HFFc6 (cell line): ENCODE results near the gene ASB10. TPM values are rescaled to one million over a fixed set of nuclear protein-coding genes. Genes with fewer than 3 reads are reported as not detected.

Experiments
- DNase-seq: peaks from one replicate; pipeline ENCODE4 v3.0.0-alpha.2; 2018
- H3K27ac Mint-ChIP-seq: 2 replicates; pipeline ENCODE4 v1.8.0; 2020; ENCODE audit warnings: mild to moderate bottlenecking, mixed read lengths
- H3K27me3 Mint-ChIP-seq: 2 replicates; pipeline ENCODE4 v1.8.0; 2021; ENCODE audit warnings: mild to moderate bottlenecking, moderate library complexity, mixed read lengths; ENCODE audit not compliant: insufficient read depth
- H3K36me3 Mint-ChIP-seq: 2 replicates; pipeline ENCODE4 v1.8.0; 2021; ENCODE audit warnings: low read depth, mixed read lengths
- H3K4me1 Mint-ChIP-seq: 2 replicates; pipeline ENCODE4 v1.8.0; 2020; ENCODE audit warnings: low read depth, mixed read lengths
- H3K4me3 Mint-ChIP-seq: 2 replicates; pipeline ENCODE4 v1.8.0; 2020; ENCODE audit warnings: mild to moderate bottlenecking, moderate library complexity, mixed read lengths
- H3K9me3 Mint-ChIP-seq: 2 replicates; pipeline ENCODE4 v1.8.0; 2020; ENCODE audit warnings: mild to moderate bottlenecking, mixed read lengths
- CTCF ChIP-seq: fragments of 200-600 bp; sonication (generic); IDR thresholded peaks from 2 replicates; pipeline ENCODE4 v1.5.0; 2021; ENCODE audit warnings: antibody characterized with exemption, mild to moderate bottlenecking
- total RNA-seq, 6 experiments: library from RNA; stranded (reverse); fragmentation: NEBNext Ultra II Directional; extraction: Animal tissue kit (Norgen Biotek cat#: 25700); gene quantifications; 2 replicates in 1 of 6; 3 replicates in 5 of 6; pipeline ENCODE4 v1.2.3, GENCODE V29; 2021

Gene ASB10
- total RNA-seq, 6 experiments from 2014 or later: not detected

DNA sequence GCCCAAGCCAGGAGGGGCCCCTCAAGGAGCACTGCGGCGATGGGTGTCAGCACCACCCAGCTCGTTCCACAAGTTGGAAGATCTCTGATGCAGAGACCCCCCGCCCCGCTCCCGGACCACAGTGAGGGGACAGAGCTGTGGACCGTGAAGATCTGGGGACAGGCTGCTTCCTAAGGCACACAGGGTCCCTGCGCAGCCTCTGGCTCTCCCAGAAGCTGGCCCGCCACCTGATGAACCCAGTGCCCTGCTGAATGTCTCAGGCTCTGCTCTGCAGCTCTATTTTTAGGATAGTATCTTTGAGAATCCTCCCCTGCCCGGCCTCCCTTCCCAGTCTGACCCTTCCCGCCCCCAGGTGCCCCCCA lies 49.3 kb downstream of the ASB10 start:
- Mint-ChIP-seq H3K36me3 (peaks cover 5% of the 10 kb centered on the region; the same call in 1 of the 2 replicates), H3K4me3 (no peak overlapping the region), H3K27ac (no peak overlapping the region)

GRCh38 chr7:151137076-151137675 lies 49.9 kb downstream of the ASB10 start:
- Mint-ChIP-seq H3K36me3 (peaks cover 5% of the 10 kb centered on the region; the same call in 1 of the 2 replicates), H3K27ac (no peak overlapping the region), H3K4me1 (no peaks in the 10 kb centered on the region), H3K27me3 (peaks cover 5% of the 10 kb centered on the region), H3K4me3 (no peak overlapping the region), H3K9me3 (no peaks in the 10 kb centered on the region)
- no peak for TF ChIP-seq CTCF
- DNase-seq: no peak

More for the DNA sequence above, 49.3 kb downstream of the ASB10 start:
- no peak for DNase-seq
- Mint-ChIP-seq H3K4me1 (no peaks in the 10 kb centered on the region), H3K9me3 (no peaks in the 10 kb centered on the region), H3K27me3 (peaks cover 5% of the 10 kb centered on the region)
- no peak for TF ChIP-seq CTCF

GRCh38 chr7:151135866-151136843 lies 50.9 kb downstream of the ASB10 start:
- DNase-seq: no peak
- Mint-ChIP-seq H3K36me3 (peaks cover 5% of the 10 kb centered on the region; the same call in 1 of the 2 replicates), H3K4me3 (no peak overlapping the region), H3K4me1 (no peaks in the 10 kb centered on the region), H3K9me3 (no peaks in the 10 kb centered on the region), H3K27ac (no peak overlapping the region), H3K27me3 (peaks cover 3% of the 10 kb centered on the region)
- no peak for TF ChIP-seq CTCF

GRCh38 chr7:151135525-151135845 lies 51.6 kb downstream of the ASB10 start:
- H3K36me3 Mint-ChIP-seq: peaks cover 2% of the 10 kb centered on the region; the same call in 1 of the 2 replicates
- TF ChIP-seq CTCF: no peak
- H3K4me3 Mint-ChIP-seq: no peak overlapping the region
- H3K9me3 Mint-ChIP-seq: no peaks in the 10 kb centered on the region
- no peak for DNase-seq
- peaks cover 3% of the 10 kb centered on the region for H3K27me3 Mint-ChIP-seq
- H3K4me1 Mint-ChIP-seq: no peaks in the 10 kb centered on the region
- H3K27ac Mint-ChIP-seq: no peak overlapping the region

DNA sequence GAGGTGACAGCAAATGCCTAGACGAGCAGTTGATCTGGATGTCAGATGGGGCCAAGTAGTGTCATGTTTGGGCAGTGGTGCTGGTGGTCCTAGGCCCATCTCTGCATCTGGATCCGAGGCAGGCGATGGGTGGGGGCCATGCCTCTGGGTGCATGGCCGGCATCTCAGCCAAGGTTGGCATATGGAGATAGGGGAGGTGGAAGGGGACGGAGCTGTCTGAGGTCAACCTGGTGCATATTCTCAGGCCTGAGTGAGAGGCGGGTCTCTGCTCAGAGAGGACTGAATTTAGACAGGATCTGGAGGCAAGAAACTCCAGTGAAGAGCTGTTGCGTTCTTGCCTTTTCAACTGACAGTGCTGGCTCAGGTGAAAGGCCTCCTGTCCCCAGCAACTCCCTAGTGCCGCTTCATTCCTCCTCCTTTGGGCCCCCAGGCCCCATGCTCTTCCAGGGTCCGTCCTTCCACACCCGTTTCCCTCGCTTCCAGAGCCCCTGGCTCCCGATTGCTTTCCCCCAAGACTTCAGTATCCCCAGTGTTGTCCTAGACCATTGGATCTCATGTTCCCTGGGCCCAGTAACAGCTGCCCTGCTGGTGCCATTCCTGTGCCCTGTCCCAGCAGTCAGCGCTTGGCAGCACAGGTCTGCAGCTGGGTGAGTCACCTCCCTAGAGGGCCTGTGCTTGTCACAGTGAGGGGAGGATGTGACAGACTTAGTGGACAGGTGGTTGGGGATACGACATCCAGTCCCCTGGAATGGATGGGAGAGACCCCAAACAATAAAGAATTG lies 52.1 kb downstream of the ASB10 start:
- Mint-ChIP-seq H3K27me3 (peaks cover 3% of the 10 kb centered on the region), H3K4me1 (no peaks in the 10 kb centered on the region), H3K36me3 (no peaks in the 10 kb centered on the region), H3K27ac (no peak overlapping the region), H3K4me3 (no peak overlapping the region), H3K9me3 (no peaks in the 10 kb centered on the region)
- no peak for TF ChIP-seq CTCF
- DNase-seq: no peak
